HG03342 (cell line): ENCODE data around the gene CPNE4.
"Not testable (repeated sequence)": the region's sequence is repeated elsewhere in the genome, so short reads cannot be mapped to it uniquely, and the experiment has no call there.

Experiments used
- ATAC-seq: cut with Tn5 transposase; IDR thresholded peaks from one replicate; pipeline ENCODE4 v1.9.1; 2021; ENCODE audit warnings: mild to moderate bottlenecking, moderate library complexity; ENCODE audit not compliant: unreplicated experiment

The CPNE4 gene

GRCh38 chr3:131546441-131546840 is 488.4 kb downstream of the CPNE4 start:
- ATAC-seq = no peak

GRCh38 chr3:131544557-131544956 is 490.3 kb downstream of the CPNE4 start:
- no peak for ATAC-seq

GRCh38 chr3:131543714-131544113 is 491.1 kb downstream of the CPNE4 start:
- no peak for ATAC-seq

- ATAC-seq = no peak
Measured at GRCh38 chr3:131541288-131541687, 493.5 kb downstream of the CPNE4 start.

- ATAC-seq = no peak
Measured at GRCh38 chr3:131540821-131541220, 494.0 kb downstream of the CPNE4 start.

GRCh38 chr3:131540143-131540542 is 494.7 kb downstream of the CPNE4 start:
- no peak for ATAC-seq

- no peak for ATAC-seq
Measured at GRCh38 chr3:131538968-131539367, 495.8 kb downstream of the CPNE4 start.

GRCh38 chr3:131537531-131537930 is 497.3 kb downstream of the CPNE4 start:
- no peak for ATAC-seq

GRCh38 chr3:131535596-131535995 is 499.2 kb downstream of the CPNE4 start:
- ATAC-seq = no peak

GRCh38 chr3:131535131-131535530 is 499.7 kb downstream of the CPNE4 start:
- ATAC-seq = no peak

GRCh38 chr3:131532645-131533044 is 502.2 kb downstream of the CPNE4 start:
- no peak for ATAC-seq

GRCh38 chr3:131530843-131531242 is 504.0 kb downstream of the CPNE4 start:
- ATAC-seq = no peak

- ATAC-seq = no peak
Measured at GRCh38 chr3:131530388-131530787, 504.4 kb downstream of the CPNE4 start.

- ATAC-seq = no peak
Measured at GRCh38 chr3:131526801-131527347, 507.9 kb downstream of the CPNE4 start.

GRCh38 chr3:131518680-131519079 is 516.1 kb downstream of the CPNE4 start:
- ATAC-seq = no peak

- no peak for ATAC-seq
Measured at GRCh38 chr3:131505421-131505820, 529.4 kb downstream of the CPNE4 start.

- no peak for ATAC-seq
Measured at GRCh38 chr3:131503320-131503635, 531.5 kb downstream of the CPNE4 start.

GRCh38 chr3:131502530-131503319 is 532.1 kb downstream of the CPNE4 start, which contains the start of gene MRPL3:
TSS of gene MRPL3 (minus strand) at chr3:131502971. CDS start at chr3:131502821, 150 bp downstream.
- peak; percentile 93 for ATAC-seq

GRCh38 chr3:131501949-131502348 is 532.9 kb downstream of the CPNE4 start:
- ATAC-seq = no peak

- no peak for ATAC-seq
Measured at GRCh38 chr3:131494706-131495105, 540.1 kb downstream of the CPNE4 start.

- ATAC-seq = no peak
Measured at GRCh38 chr3:131491775-131492174, 543.0 kb downstream of the CPNE4 start.

- no peak for ATAC-seq
Measured at GRCh38 chr3:131491084-131491483, 543.7 kb downstream of the CPNE4 start.

GRCh38 chr3:131486545-131486944 is 548.3 kb downstream of the CPNE4 start:
- not testable (repeated sequence) for ATAC-seq
